BE2C (cell line): ENCODE measurements around the gene SLC16A10.

Experiments used
- DNase-seq: peaks from one replicate; pipeline ENCODE4 v3.0.0-alpha.2; 2020
- H3K27me3 ChIP-seq: fragments of 250-450 bp; sonication (Bioruptor Pico); 2 replicates; pipeline ENCODE4 v1.5.1; 2020; ENCODE audit warnings: mild to moderate bottlenecking
- H3K36me3 ChIP-seq: fragments of 250-450 bp; sonication (Bioruptor Pico); 2 replicates; pipeline ENCODE4 v1.5.1; 2020; ENCODE audit warnings: mild to moderate bottlenecking
- H3K4me1 ChIP-seq: fragments of 250-450 bp; sonication (Bioruptor Pico); 2 replicates; pipeline ENCODE4 v1.5.1; 2020
- H3K4me3 ChIP-seq: 2 replicates; pipeline ENCODE4 v1.5.1; 2011; ENCODE audit warnings: low read depth, low read length
- H3K9me3 ChIP-seq: fragments of 250-450 bp; sonication (Bioruptor Pico); 2 replicates; pipeline ENCODE4 v1.5.1; 2020
- TF ChIP-seq, protein P1 (sequence below): IDR thresholded peaks from 2 replicates; pipeline ENCODE4 v1.5.1; 2012; ENCODE audit warnings: mild to moderate bottlenecking, low read depth, low read length

The SLC16A10 gene

DNA sequence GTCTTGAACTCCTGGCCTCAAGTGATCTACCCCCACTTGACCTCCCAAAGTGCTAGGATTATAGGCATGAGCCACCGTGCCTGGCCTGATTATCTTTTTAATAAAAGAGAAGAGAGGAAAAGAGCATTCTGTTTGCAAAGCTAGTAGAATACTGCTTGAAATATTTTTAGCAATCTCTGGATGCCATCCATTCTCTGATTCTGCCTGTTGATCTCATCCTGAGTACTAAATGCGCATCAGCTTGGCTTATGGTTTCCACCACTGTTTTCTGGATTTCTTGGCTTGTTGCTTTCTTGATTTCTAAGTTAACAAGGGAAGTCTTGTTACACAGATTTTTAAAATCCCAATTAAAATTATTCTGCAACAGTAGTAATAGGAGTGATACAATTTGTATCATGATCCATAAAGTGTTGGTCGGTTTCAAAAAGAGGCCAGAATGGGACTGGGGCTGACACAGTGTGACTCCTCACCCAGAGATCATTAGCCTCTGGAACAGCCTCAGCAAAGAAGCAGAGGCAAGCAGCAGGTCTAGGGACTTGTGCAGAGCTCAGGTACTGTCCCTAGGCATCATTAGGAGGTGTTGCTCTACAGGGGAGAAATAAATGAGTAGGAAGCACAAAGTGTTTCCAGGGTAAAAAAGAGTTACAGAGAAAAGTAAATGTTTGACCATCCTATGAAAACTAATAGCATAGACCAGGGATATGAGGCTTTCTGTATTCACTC is 17.8 kb upstream of the SLC16A10 start:
- DNase-seq: no peak
- H3K9me3 ChIP-seq: no peaks in the 10 kb centered on the region
- no peaks in the 10 kb centered on the region for H3K27me3 ChIP-seq
- H3K36me3 ChIP-seq: no peaks in the 10 kb centered on the region
- no peak overlapping the region for H3K4me3 ChIP-seq
- TF ChIP-seq, protein P1, sequence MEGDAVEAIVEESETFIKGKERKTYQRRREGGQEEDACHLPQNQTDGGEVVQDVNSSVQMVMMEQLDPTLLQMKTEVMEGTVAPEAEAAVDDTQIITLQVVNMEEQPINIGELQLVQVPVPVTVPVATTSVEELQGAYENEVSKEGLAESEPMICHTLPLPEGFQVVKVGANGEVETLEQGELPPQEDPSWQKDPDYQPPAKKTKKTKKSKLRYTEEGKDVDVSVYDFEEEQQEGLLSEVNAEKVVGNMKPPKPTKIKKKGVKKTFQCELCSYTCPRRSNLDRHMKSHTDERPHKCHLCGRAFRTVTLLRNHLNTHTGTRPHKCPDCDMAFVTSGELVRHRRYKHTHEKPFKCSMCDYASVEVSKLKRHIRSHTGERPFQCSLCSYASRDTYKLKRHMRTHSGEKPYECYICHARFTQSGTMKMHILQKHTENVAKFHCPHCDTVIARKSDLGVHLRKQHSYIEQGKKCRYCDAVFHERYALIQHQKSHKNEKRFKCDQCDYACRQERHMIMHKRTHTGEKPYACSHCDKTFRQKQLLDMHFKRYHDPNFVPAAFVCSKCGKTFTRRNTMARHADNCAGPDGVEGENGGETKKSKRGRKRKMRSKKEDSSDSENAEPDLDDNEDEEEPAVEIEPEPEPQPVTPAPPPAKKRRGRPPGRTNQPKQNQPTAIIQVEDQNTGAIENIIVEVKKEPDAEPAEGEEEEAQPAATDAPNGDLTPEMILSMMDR: no peak
- no peaks in the 10 kb centered on the region; the same call in 1 of the 2 replicates for H3K4me1 ChIP-seq

DNA sequence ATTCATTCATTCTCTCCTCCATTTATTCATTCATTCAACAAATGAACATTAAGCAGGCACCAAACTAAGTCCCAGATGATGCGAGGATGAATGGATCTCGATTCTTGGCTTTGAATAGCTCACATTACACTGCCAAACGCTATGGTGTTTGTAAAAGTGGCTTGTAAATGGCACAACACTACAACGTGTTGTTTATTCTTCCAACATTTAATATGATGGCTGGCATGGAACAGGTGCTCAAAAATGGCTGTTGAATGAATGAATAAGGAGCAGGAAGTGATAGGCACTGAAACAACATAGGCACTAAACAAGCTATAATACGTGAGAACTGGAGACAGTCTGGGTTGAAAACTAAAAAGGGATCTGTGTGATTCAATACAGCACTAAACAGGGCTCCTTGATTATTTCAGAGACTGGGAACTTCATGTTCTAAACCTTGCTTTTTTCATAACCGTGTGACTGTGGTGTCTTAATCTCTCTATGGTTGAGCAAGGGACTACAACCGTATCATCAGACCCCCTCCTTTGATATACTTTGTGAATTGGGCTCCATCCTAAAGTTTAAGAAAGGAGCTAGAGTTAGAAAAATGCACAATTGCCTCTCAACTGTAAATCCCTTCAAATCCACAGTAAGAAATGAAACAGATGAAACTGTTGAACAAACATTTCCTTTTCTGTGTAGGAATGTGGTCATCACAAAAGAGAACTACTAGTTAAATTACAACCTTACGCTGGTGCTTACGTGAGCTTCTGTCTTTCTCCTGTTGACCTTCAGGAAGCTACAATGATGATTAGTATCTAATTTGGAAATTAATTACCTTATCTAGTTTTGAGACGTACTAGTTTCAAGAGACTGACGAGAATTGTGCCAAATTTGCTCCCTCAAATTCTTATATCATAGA is 16.9 kb upstream of the SLC16A10 start:
- TF ChIP-seq, protein P1: no peak
- H3K36me3 ChIP-seq: no peaks in the 10 kb centered on the region
- DNase-seq: no peak
- no peaks in the 10 kb centered on the region; the same call in 1 of the 2 replicates for H3K4me1 ChIP-seq
- no peaks in the 10 kb centered on the region for H3K27me3 ChIP-seq
- no peak overlapping the region for H3K4me3 ChIP-seq
- H3K9me3 ChIP-seq: no peaks in the 10 kb centered on the region

DNA sequence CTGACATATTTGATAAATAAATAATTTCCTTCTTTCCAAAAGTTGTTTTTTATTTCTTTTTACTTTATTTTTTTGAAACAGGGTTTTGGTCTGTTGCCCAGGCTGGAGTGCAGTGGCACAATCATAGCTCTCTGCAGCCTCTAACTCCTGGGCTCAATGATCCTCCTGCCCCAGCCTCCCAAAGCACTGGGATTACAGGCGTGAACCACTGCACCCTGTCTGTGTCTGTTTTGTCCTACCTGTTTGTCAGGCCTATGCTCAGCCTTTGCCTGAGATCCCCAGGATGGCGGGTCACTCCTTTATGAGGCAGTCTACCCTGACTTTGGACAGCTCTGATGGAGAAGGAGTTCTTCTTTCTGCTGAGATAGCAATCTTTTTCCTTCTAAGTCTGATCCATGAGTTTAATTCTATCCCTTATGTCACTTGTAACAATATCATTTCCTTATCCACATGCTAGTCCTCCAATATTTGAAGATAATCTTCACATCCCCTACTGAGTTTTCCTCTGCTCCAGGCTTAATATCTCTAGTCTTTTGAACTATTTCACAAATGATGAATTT is 14.4 kb upstream of the SLC16A10 start:
- Histone ChIP-seq H3K9me3 (no peaks in the 10 kb centered on the region), H3K27me3 (no peaks in the 10 kb centered on the region), H3K36me3 (no peaks in the 10 kb centered on the region), H3K4me3 (no peak overlapping the region), H3K4me1 (no peaks in the 10 kb centered on the region; the same call in 1 of the 2 replicates)
- TF ChIP-seq, protein P1: no peak
- DNase-seq: no peak

DNA sequence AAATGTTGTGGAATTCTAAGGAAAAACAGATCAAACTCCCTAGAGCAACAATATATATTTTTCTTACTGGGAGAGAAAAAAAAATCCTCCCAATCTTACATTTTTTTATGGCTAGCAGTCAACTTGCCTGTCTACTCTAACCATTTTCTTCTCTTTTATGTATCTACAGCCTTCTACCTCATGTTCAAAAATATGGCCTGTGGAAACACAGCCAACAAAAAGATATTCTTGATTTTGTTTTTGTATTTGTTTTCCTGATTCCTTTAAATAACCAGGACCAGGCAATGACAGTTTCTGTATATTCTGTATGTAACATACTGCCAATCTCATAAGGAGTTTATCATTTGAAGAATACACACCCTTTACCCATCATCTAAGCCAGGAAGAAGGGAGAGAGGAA is 13.0 kb upstream of the SLC16A10 start:
- Histone ChIP-seq H3K9me3 (no peaks in the 10 kb centered on the region), H3K36me3 (no peaks in the 10 kb centered on the region), H3K4me3 (no peak overlapping the region), H3K4me1 (no peaks in the 10 kb centered on the region; the same call in 1 of the 2 replicates), H3K27me3 (no peaks in the 10 kb centered on the region)
- DNase-seq: no peak
- TF ChIP-seq, protein P1: no peak

DNA sequence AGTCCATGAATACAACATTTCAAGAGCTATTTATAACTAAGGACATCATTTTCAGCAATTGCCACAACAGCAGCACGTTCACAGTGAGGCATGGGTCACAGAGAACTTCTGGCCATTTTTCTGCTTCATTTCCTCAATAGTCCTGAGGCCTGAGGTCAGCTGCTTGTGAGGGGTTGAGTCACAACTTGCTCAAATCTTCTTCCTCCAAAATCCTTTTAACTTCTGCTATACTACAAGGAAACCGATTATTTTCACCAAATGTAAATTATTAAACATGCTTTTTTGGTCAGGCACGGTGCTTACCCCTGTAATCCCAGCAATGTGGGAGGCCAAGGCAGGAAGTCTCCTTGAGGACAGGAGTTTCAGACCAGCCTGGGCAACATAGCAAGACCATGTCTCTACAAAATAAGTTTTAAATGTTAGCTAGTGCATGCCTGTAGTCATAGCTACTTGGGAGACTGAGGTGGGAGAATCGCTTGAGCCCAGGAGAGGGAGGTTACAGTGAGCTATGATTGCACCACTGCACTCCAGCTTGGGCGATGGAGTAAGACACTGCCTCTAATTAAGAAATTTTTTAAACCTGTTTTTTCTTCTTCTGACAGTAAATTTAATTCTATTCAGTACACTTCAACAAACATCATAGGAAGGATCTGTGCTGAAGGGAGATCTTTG is 11.1 kb upstream of the SLC16A10 start:
- TF ChIP-seq, protein P1: no peak
- Histone ChIP-seq H3K9me3 (no peaks in the 10 kb centered on the region), H3K27me3 (no peaks in the 10 kb centered on the region), H3K36me3 (no peaks in the 10 kb centered on the region), H3K4me1 (no peaks in the 10 kb centered on the region; the same call in 1 of the 2 replicates), H3K4me3 (no peak overlapping the region)
- no peak for DNase-seq
